Vagina (tissue), 2 donors: ENCODE measurements around the gene ARRDC4. TPM values are rescaled to one million over a fixed set of nuclear protein-coding genes. Genes with fewer than 3 reads are reported as not detected.

Source experiments
- DNase-seq, 2 donors: peaks; one replicate each; pipeline ENCODE4 v3.0.0-alpha.2; 2017; ENCODE audit errors: extremely low spot score in 2 of 2
- H3K27ac ChIP-seq: fragments of 200-600 bp; sonication (generic); one replicate; pipeline ENCODE4 v1.5.1; 2019
- H3K27me3 ChIP-seq: fragments of 200-600 bp; sonication (generic); one replicate; pipeline ENCODE4 v1.5.1; 2019
- H3K36me3 ChIP-seq, 2 donors: fragments of 200-600 bp; sonication (generic); one replicate each; pipeline ENCODE4 v1.5.1; 2017 to 2019
- H3K4me1 ChIP-seq: fragments of 200-600 bp; sonication (generic); one replicate; pipeline ENCODE4 v1.5.1; 2019
- H3K4me3 ChIP-seq, 2 donors: fragments of 200-600 bp; sonication (generic); 1 replicate in 1 of 2; 2 replicates in 1 of 2; pipeline ENCODE4 v1.5.1; 2016 to 2019
- H3K9me3 ChIP-seq: fragments of 200-600 bp; sonication (generic); one replicate; pipeline ENCODE4 v1.5.1; 2019
- POLR2A ChIP-seq, 2 donors: fragments of 450-650 bp; IDR thresholded peaks; one replicate each; pipeline ENCODE4 v1.6.1; 2017; ENCODE audit warnings: antibody characterized with exemption in 2 of 2, mild to moderate bottlenecking in 2 of 2, moderate library complexity in 2 of 2
- POLR2AphosphoS5 ChIP-seq, 2 donors: sonication (generic); formaldehyde crosslinking; IDR thresholded peaks; one replicate each; pipeline ENCODE4 v1.9.0; 2017; ENCODE audit warnings: antibody characterized with exemption in 2 of 2, mild to moderate bottlenecking in 2 of 2, low read depth in 1 of 2; ENCODE audit not compliant: insufficient read depth in 1 of 2
- intact Hi-C: fragments of 100-400 bp; cut with DNase I; formaldehyde crosslinking; loops from one replicate; pipeline ENCODE4 v1.15.1; 2023
- total RNA-seq: library from RNA; depleted of rRNA; stranded (reverse); fragments of >200 nt; gene quantifications from one replicate; pipeline ENCODE4 v1.2.3, GENCODE V29; 2016
- TF ChIP-seq, protein P1 (sequence below), 3 experiments: fragments of 450-650 bp in 2 of 3; fragments of 200-600 bp in 1 of 3; sonication (generic) in 1 of 3; IDR thresholded peaks; one replicate each; pipeline ENCODE4 v1.5.1; 2017 to 2019; ENCODE audit warnings: antibody characterized with exemption in 3 of 3, mild to moderate bottlenecking in 2 of 3, moderate library complexity in 2 of 3

The ARRDC4 gene
- total RNA-seq, 1 donor from 2014 or later: 35.8 TPM

DNA sequence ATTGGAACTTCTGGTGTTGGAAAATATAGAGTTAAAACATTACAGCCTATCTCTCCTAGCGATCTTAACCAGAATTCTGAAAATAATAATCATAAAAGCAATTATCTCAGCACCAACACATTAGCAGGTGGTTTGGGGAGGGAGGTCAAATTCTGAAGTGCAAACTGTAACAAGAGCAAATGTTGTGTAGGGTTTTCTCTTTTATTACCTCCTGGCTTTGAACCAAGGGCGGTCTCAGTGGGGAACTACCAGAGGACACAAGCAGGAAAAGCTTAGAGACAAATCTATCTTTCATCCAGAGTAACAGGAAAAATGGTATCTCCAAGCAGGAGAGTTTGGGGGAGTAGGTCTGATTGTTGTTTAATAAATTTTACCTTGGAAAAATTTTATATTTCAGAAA is 5.5 kb upstream of the ARRDC4 start:
- Histone ChIP-seq H3K4me3 (no peak overlapping the region), H3K36me3 (no peaks in the 10 kb centered on the region), H3K9me3 (no peaks in the 10 kb centered on the region), H3K27me3 (no peaks in the 10 kb centered on the region), H3K27ac (no peak overlapping the region), H3K4me1 (peaks cover 6% of the 10 kb centered on the region)
- intact Hi-C loops: loop anchor here (5.0 kb wide), 1 partner anchor 1603 kb away; no protein-coding TSS in a partner anchor
- DNase-seq: no peak
- no peak for TF ChIP-seq POLR2A (IDR thresholded peaks at IDR 0.05)
- TF ChIP-seq, protein P1, sequence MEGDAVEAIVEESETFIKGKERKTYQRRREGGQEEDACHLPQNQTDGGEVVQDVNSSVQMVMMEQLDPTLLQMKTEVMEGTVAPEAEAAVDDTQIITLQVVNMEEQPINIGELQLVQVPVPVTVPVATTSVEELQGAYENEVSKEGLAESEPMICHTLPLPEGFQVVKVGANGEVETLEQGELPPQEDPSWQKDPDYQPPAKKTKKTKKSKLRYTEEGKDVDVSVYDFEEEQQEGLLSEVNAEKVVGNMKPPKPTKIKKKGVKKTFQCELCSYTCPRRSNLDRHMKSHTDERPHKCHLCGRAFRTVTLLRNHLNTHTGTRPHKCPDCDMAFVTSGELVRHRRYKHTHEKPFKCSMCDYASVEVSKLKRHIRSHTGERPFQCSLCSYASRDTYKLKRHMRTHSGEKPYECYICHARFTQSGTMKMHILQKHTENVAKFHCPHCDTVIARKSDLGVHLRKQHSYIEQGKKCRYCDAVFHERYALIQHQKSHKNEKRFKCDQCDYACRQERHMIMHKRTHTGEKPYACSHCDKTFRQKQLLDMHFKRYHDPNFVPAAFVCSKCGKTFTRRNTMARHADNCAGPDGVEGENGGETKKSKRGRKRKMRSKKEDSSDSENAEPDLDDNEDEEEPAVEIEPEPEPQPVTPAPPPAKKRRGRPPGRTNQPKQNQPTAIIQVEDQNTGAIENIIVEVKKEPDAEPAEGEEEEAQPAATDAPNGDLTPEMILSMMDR (IDR thresholded peaks at IDR 0.05): no peak
- TF ChIP-seq POLR2AphosphoS5 (IDR thresholded peaks at IDR 0.05; ENCODE audit: insufficient read depth in 1 of 2, low read depth in 1 of 2): no peak

DNA sequence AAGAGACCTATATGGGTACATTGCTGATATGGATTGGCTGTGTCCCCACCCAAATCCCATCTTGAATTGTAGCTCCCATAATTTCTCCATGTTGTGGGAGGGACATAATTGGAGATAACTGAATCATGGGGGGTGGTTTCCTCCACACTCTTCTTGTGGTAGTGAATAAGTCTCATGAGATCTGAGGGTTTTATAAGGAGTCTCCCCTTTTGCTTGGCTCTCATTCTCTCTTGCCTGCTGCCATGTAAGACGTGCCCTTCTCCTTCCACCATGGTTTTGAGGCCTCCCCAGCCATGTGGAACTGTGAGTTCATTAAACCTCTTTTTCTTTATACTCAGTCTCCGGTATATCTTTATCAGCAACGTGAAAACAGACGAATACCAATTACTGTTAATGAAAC is 5.0 kb upstream of the ARRDC4 start:
- H3K4me3 ChIP-seq: no peak overlapping the region
- no peaks in the 10 kb centered on the region for H3K9me3 ChIP-seq
- H3K4me1 ChIP-seq: peaks cover 6% of the 10 kb centered on the region
- intact Hi-C loops: loop anchor here (5.0 kb wide), 1 partner anchor 1603 kb away; no protein-coding TSS in a partner anchor
- DNase-seq: no peak
- no peak overlapping the region for H3K27ac ChIP-seq
- H3K27me3 ChIP-seq: no peaks in the 10 kb centered on the region
- H3K36me3 ChIP-seq: no peaks in the 10 kb centered on the region
- no peak for TF ChIP-seq POLR2AphosphoS5 (IDR thresholded peaks at IDR 0.05; ENCODE audit: insufficient read depth in 1 of 2, low read depth in 1 of 2)
- no peak for TF ChIP-seq POLR2A (IDR thresholded peaks at IDR 0.05)
- TF ChIP-seq, protein P1 (IDR thresholded peaks at IDR 0.05): no peak

DNA sequence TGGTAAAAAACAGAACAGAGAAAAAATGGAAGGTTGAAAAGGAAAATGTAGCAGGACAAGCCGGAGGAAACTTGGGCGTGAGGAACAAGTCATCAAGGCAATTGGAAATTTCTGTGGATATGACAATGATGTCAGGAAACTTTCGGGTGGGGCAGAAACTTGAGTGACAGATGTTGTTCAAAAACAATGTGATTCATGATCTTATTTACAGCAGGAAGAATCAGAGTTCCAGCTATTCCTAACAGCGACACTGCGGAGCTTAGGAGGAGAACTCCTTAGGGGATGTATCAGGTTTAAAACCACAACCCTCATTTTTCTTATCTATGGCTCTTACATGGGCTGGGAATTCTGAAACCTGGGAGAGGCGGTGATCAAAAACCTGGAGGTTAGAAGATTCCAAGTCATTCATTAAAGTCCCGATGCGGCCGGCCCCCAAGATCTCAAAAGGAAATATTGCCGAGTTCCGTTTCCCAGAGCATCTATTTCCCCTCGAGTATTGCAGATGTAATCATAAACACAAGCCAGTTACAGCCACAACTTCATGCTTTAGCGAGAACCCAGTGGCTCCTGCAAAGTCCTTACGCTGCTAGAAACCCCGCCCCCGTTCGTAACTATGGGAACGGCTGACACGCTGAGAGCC is 659 bp upstream of the ARRDC4 start:
- Histone ChIP-seq H3K4me3 (peak overlapping the region; percentile 36 to 92), H3K27ac (peak overlapping the region; percentile 71), H3K4me1 (peaks cover 35% of the 10 kb centered on the region), H3K9me3 (no peaks in the 10 kb centered on the region), H3K27me3 (no peaks in the 10 kb centered on the region), H3K36me3 (no peaks in the 10 kb centered on the region)
- intact Hi-C loops: loop anchor here (5.0 kb wide), 1 partner anchor 1608 kb away; no protein-coding TSS in a partner anchor
- DNase-seq: no peak
- TF ChIP-seq POLR2A (IDR thresholded peaks at IDR 0.05) (peak in 1 of 2 donors; percentile 18), POLR2AphosphoS5 (IDR thresholded peaks at IDR 0.05; ENCODE audit: insufficient read depth in 1 of 2, low read depth in 1 of 2) (no peak)
- TF ChIP-seq, protein P1 (IDR thresholded peaks at IDR 0.05): no peak

DNA sequence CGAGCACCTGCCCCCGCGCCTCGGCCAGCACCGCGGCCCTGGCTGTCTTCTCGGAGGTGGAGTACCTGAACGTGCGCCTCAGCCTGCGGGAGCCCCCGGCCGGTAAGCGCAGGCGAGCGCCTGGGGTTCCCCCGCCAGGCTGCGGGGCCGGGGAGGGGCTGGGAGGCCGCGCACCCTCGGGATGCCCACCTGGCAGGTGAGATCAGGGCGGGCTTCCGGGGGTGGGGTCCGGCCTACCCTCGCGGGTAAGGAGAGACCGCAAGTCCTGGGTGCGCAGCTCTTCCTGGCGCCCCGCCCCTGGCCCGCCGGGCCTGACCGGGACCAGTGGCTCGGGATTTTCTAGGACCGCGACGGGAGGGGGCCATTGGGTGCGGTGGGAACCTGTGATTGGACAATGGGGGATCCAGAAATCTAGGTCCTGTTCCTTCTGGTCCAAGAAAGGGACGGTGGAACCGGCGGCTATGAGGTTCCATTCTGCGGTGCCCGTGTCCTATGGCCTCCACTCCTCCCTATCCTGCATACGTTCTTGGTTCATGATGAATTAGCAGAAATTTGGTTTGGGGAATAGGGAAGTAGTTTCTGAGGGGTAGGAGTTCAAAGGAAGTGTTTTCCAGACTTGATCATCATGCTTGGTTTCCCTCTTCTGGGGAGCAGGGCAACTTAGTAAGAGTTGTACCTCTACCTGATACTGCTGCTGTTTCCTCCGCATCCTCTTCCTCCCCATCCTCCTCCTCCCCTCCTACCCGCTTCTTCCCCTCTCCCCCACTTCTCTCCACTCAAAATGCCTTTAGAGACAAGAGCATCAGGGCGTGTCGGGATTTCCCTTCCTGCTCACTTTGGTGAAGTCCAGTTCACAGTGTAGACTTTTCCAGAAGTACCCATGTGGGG is 808 bp downstream of the ARRDC4 start:
- Histone ChIP-seq H3K9me3 (no peaks in the 10 kb centered on the region), H3K4me1 (peaks cover 48% of the 10 kb centered on the region), H3K4me3 (peak overlapping the region; percentile 89 to 92), H3K27ac (peak overlapping the region; percentile 81), H3K27me3 (no peaks in the 10 kb centered on the region), H3K36me3 (no peaks in the 10 kb centered on the region)
- DNase-seq: no peak
- intact Hi-C loops: no loop called here
- peak in 1 of 2 donors; percentile 21 for TF ChIP-seq POLR2AphosphoS5 (IDR thresholded peaks at IDR 0.05; ENCODE audit: insufficient read depth in 1 of 2, low read depth in 1 of 2)
- TF ChIP-seq, protein P1 (IDR thresholded peaks at IDR 0.05): no peak
